AG04450 (cell line): ENCODE measurements around the gene CXCR6. TPM values are rescaled to one million over a fixed set of nuclear protein-coding genes. Genes with fewer than 3 reads are reported as not detected.

Experiments used
- CTCF ChIA-PET: fragments of 300-600, 350-600 bp; formaldehyde crosslinking; extraction: SDS; loops from one replicate; lab custom pipeline; 2022; ENCODE audit warnings: antibody characterized with exemption, inconsistent platforms; lab: Charles Lee
- POLR2A ChIA-PET: fragments of 350-600 bp; formaldehyde crosslinking; extraction: SDS; loops from one replicate; lab custom pipeline; 2021; ENCODE audit warnings: antibody characterized with exemption, inconsistent platforms; lab: Yijun Ruan, JAX
- DNase-seq: peaks from one replicate; pipeline ENCODE4 v3.0.0-alpha.2; 2011; ENCODE audit warnings: low read depth, low spot score
- H3K27ac ChIP-seq: one replicate; pipeline ENCODE4 v1.5.1; 2012; ENCODE audit warnings: low read depth, low read length, control low read depth
- H3K27me3 ChIP-seq: one replicate; pipeline ENCODE4 v1.6.0; 2012; ENCODE audit warnings: low read length; ENCODE audit not compliant: control insufficient read depth, insufficient read depth
- H3K4me3 ChIP-seq: 2 replicates; pipeline ENCODE4 v1.5.1; 2011; ENCODE audit warnings: mild to moderate bottlenecking, low read depth, low read length, control low read depth
- H3K9me3 ChIP-seq: 2 replicates; pipeline ENCODE4 v1.5.1; 2012; ENCODE audit warnings: low read length; ENCODE audit not compliant: control insufficient read depth, insufficient read depth
- CTCF ChIP-seq: IDR thresholded peaks from 2 replicates; pipeline ENCODE4 v1.5.1; 2011; ENCODE audit warnings: low read depth, low read length, control low read depth, inconsistent platforms
- polyA plus RNA-seq: library from polyadenylated mRNA; depleted of rRNA; stranded (reverse); fragments of >200 nt; gene quantifications from 2 replicates; pipeline ENCODE4 v1.2.3, GENCODE V29; 2011

The CXCR6 gene
- polyA plus RNA-seq, 1 experiment, result not detected

GRCh38 chr3:45978006-45978761, 34.9 kb downstream of the CXCR6 start:
- no peak for DNase-seq
- TF ChIP-seq CTCF, result no peak
- H3K9me3 ChIP-seq, result no peaks in the 10 kb centered on the region
- no peaks in the 10 kb centered on the region for H3K27me3 ChIP-seq
- no peak overlapping the region for H3K27ac ChIP-seq
- ChIA-PET POLR2A (no interaction called here), CTCF (no interaction called here)
- H3K4me3 ChIP-seq, result no peak overlapping the region

DNA sequence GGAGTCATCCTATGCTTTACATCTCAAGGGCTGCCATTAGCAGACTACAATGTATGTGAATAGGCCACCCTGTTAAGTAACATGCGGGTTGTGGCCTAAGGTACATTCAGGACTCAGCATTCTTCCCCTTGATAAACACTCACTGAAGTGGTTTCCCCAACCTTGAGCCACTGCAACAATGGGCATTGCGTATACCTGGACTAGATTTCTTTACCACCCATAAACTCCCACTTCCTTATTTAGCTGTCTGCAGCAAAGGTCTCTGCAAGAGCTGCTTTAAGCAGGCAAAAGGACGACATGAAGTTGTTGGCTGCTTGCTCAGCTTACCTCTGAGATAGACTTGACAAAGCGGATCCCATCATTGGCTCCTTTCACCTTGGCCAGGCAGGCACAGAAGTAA, 36.1 kb downstream of the CXCR6 start:
- H3K4me3 ChIP-seq, result no peak overlapping the region
- H3K27ac ChIP-seq, result no peak overlapping the region
- DNase-seq, result no peak
- CTCF ChIA-PET, result no interaction called here
- TF ChIP-seq CTCF, result no peak
- POLR2A ChIA-PET, result interaction anchor here (0.7 kb wide), 1 partner anchor 419 kb away, joined by 6 read pairs; no protein-coding TSS in a partner anchor
- no peaks in the 10 kb centered on the region for H3K9me3 ChIP-seq
- no peaks in the 10 kb centered on the region for H3K27me3 ChIP-seq

- no peak overlapping the region for H3K4me3 ChIP-seq
- no peaks in the 10 kb centered on the region for H3K9me3 ChIP-seq
- POLR2A ChIA-PET, result interaction anchor here (1.0 kb wide), 1 partner anchor 8 kb away, joined by 6 read pairs; no protein-coding TSS in a partner anchor
- CTCF ChIA-PET, result interaction anchor here (2.4 kb wide), 1 partner anchor 99 kb away, joined by 8 read pairs; no protein-coding TSS in a partner anchor
- no peaks in the 10 kb centered on the region for H3K27me3 ChIP-seq
- TF ChIP-seq CTCF, result no peak
- H3K27ac ChIP-seq, result no peak overlapping the region
- DNase-seq, result no peak
These were observed 37.1 kb downstream of the CXCR6 start for GRCh38 chr3:45980229-45980813.

DNA sequence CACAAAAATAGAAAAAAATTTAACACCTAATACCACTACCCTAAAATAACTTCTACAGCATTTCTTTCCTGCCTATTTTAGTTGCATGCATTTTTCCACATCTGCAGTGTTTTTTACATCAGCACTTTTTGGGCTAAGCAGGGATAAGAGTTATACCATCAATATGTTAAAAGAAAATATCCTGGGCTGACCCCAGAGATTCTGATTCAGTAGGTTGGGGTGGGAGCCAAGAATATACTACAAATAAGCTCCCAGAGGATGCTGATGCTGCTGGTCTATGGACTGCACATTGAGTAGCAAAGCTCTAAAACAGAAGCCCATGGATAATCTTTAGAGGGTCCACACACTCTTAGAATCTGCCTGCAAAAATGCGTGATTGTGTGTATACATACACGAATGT, 37.6 kb downstream of the CXCR6 start:
- no peak overlapping the region for H3K4me3 ChIP-seq
- POLR2A ChIA-PET, result interaction anchor here (1.0 kb wide), 1 partner anchor 8 kb away, joined by 6 read pairs; no protein-coding TSS in a partner anchor
- CTCF ChIA-PET, result interaction anchor here (2.4 kb wide), 1 partner anchor 98 kb away, joined by 8 read pairs; no protein-coding TSS in a partner anchor
- TF ChIP-seq CTCF, result no peak
- H3K9me3 ChIP-seq, result no peaks in the 10 kb centered on the region
- DNase-seq, result no peak
- no peaks in the 10 kb centered on the region for H3K27me3 ChIP-seq
- no peak overlapping the region for H3K27ac ChIP-seq
